GM19452 (cell line): ENCODE measurements around the gene BTBD19.
"Not testable (repeated sequence)": the region's sequence is repeated elsewhere in the genome, so short reads cannot be mapped to it uniquely, and the experiment has no call there.

Source experiments
- ATAC-seq: cut with Tn5 transposase; IDR thresholded peaks from one replicate; pipeline ENCODE4 v1.9.1; 2021; ENCODE audit not compliant: unreplicated experiment

The BTBD19 gene

GRCh38 chr1:44827197-44828002, 19.1 kb downstream of the BTBD19 start:
- no peak for ATAC-seq

GRCh38 chr1:44828003-44828651, 19.8 kb downstream of the BTBD19 start:
- ATAC-seq = no peak

- ATAC-seq = no peak
Observed at GRCh38 chr1:44828841-44829440, 20.6 kb downstream of the BTBD19 start.

GRCh38 chr1:44829506-44830384, 21.4 kb downstream of the BTBD19 start:
- no peak for ATAC-seq

- no peak for ATAC-seq
Observed at GRCh38 chr1:44830900-44831304, 22.6 kb downstream of the BTBD19 start.

GRCh38 chr1:44831516-44831915, 23.2 kb downstream of the BTBD19 start:
- no peak for ATAC-seq

- no peak for ATAC-seq
Observed at GRCh38 chr1:44832056-44832705, 23.9 kb downstream of the BTBD19 start.

- ATAC-seq = no peak
Observed at GRCh38 chr1:44834328-44834727, 26.0 kb downstream of the BTBD19 start.

- no peak for ATAC-seq
Observed at GRCh38 chr1:44835738-44836675, 27.7 kb downstream of the BTBD19 start.

- not testable (repeated sequence) for ATAC-seq
Observed at GRCh38 chr1:44838294-44838693, 30.0 kb downstream of the BTBD19 start.

GRCh38 chr1:44839576-44839975, 31.3 kb downstream of the BTBD19 start:
- ATAC-seq = no peak

- ATAC-seq = no peak
Observed at GRCh38 chr1:44842486-44842861, 34.2 kb downstream of the BTBD19 start.

GRCh38 chr1:44842862-44843655, 34.7 kb downstream of the BTBD19 start, which contains the start of gene PTCH2:
Gene PTCH2, minus strand, starts transcription at chr1:44843253. Its CDS starts 321 bp downstream, at chr1:44842932.
- ATAC-seq = no peak

GRCh38 chr1:44846985-44847384, 38.7 kb downstream of the BTBD19 start:
- no peak for ATAC-seq

GRCh38 chr1:44847845-44848244, 39.5 kb downstream of the BTBD19 start:
- ATAC-seq = no peak

GRCh38 chr1:44848456-44849181, 40.3 kb downstream of the BTBD19 start:
- ATAC-seq = no peak

GRCh38 chr1:44849575-44850132, 41.3 kb downstream of the BTBD19 start:
- no peak for ATAC-seq

GRCh38 chr1:44851308-44851707, 43.0 kb downstream of the BTBD19 start:
- ATAC-seq = no peak
